T-helper 17 cell (primary cell): ENCODE measurements around the gene NHSL2. TPM values are rescaled to one million over a fixed set of nuclear protein-coding genes. Genes with fewer than 3 reads are reported as not detected.
"Not testable (repeated sequence)": the region's sequence is repeated elsewhere in the genome, so short reads cannot be mapped to it uniquely, and the experiment has no call there.

ENCODE experiments used
- ATAC-seq: fragments of 150-1000 bp; cut with Tn5 transposase; 2 replicates; pipeline ENCODE4 v1.10.0; 2021; ENCODE audit warnings: mild to moderate bottlenecking, moderate library complexity
- DNase-seq, 3 donors: peaks; one replicate each; pipeline versions ENCODE4 v3.0.0 to v3.0.0-alpha.2; 2020 to 2021
- H3K9me3 ChIP-seq: one replicate; pipeline ENCODE4 v1.7.0; 2013; ENCODE audit warnings: low read length, mild to moderate bottlenecking; ENCODE audit not compliant: control insufficient read depth, poor library complexity, severe bottlenecking
- H3K27ac Mint-ChIP-seq: one replicate; pipeline ENCODE4 v1.8.0; 2022; ENCODE audit warnings: mild to moderate bottlenecking, moderate library complexity, mixed read lengths
- H3K27me3 Mint-ChIP-seq: one replicate; pipeline ENCODE4 v1.8.0; 2022; ENCODE audit warnings: mixed read lengths
- H3K36me3 Mint-ChIP-seq: one replicate; pipeline ENCODE4 v1.8.0; 2022; ENCODE audit warnings: low read depth, mixed read lengths
- H3K4me1 Mint-ChIP-seq: one replicate; pipeline ENCODE4 v1.8.0; 2022; ENCODE audit warnings: mild to moderate bottlenecking, mixed read lengths
- H3K4me3 Mint-ChIP-seq: one replicate; pipeline ENCODE4 v1.8.0; 2022; ENCODE audit warnings: mild to moderate bottlenecking, moderate library complexity, mixed read lengths
- total RNA-seq, 4 donors: library from RNA in 2 of 4; stranded (reverse) in 2 of 4; gene quantifications; one replicate each; pipeline ENCODE4 v1.2.3 and lab custom pipeline; 2022 to 2026

NHSL2 gene
- total RNA-seq, 2 donors from 2014 or later, result 10.0 to 20.3 TPM

DNA sequence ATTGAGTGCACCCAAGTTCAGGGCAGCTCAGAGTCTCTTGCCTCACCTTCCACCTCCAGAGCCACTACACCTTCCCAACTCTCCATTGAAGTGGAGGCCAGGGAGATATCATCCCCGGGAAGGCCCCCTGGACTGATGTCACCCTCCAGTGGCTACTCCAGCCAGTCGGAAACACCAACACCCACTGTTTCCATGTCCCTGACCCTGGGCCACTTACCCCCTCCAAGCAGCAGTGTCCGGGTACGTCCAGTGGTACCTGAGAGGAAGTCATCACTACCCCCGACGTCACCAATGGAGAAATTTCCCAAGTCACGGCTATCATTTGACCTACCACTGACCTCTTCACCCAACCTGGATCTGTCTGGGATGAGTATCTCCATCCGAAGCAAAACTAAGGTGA lies 228.9 kb downstream of the NHSL2 start:
- Mint-ChIP-seq H3K4me3 (no peak overlapping the region), H3K4me1 (peaks cover 17% of the 10 kb centered on the region), H3K36me3 (no peaks in the 10 kb centered on the region), H3K27ac (no peak overlapping the region), H3K27me3 (no peaks in the 10 kb centered on the region)
- ATAC-seq, result no peak
- no peaks in the 10 kb centered on the region for H3K9me3 ChIP-seq
- no peak for DNase-seq

DNA sequence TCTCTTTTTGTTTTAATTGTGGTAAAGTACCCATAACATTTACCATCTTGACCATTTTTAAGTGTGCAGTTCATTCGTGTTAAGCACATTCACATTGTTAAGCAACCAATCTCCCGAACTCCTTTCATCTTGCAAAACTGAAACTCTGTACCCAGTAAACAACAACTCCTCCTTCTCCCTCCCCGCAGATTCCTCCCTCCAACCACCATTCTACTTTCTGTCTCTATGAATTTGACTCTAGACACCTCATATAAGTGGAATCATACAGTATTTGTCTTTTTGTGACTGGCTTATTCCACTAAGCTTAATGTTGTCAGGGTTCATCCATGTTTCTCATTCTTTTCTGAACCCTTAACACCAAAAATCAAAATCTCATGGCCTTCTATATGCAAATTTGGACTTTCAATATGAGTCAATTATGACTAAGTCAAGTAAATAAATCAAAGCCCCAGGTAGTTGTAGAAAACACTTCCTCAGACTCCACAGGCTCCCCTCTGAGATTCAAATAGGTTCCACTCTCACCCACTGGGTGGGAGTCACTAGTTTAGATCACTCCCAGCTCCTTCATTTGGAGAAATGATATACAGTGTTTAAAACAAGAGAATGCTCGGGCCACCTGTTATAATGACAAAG lies 230.8 kb downstream of the NHSL2 start:
- DNase-seq (no peak), ATAC-seq (peak; percentile 66)
- Mint-ChIP-seq H3K27me3 (no peaks in the 10 kb centered on the region), H3K4me1 (peaks cover 15% of the 10 kb centered on the region), H3K4me3 (peak overlapping the region; percentile 56), H3K36me3 (no peaks in the 10 kb centered on the region), H3K27ac (peak overlapping the region; percentile 53)
- no peaks in the 10 kb centered on the region for H3K9me3 ChIP-seq

DNA sequence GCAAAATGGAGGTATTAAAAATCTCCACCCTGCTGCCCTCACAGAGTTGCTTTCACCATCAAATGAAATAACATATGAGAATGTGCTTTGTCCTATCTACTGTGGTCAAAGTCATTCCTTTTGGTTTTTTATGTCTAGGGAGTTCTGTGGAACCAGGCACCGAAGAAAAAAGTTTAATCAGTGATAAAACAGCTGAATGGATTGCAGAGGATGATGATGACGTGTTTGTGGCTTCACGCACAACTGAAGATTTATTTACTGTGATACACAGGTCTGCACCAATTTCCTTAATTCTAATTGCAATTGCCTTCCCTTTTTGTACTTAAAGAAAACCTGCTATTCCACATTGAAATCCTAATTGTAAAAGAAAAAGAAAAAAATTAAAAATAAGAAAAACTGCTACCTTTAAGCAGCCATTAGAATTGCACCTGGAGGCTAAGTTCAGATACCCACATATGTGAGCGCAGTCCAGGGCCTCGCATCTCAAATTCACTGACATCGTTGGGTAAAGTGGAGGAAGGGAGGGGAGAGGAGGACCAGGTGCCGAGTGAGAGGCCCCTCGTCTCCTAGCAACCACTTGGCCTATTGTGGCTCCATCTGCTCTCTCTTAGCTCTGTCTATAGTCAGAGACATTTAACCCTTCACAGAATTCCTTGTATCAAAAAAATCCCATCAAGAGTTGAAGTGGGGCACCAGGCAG lies 231.6 kb downstream of the NHSL2 start:
- Mint-ChIP-seq H3K4me1 (peaks cover 15% of the 10 kb centered on the region), H3K4me3 (no peak overlapping the region), H3K36me3 (no peaks in the 10 kb centered on the region), H3K27ac (peak overlapping the region; percentile 59), H3K27me3 (no peaks in the 10 kb centered on the region)
- H3K9me3 ChIP-seq, result no peaks in the 10 kb centered on the region
- DNase-seq, result no peak
- no peak for ATAC-seq

- Mint-ChIP-seq H3K27ac (peak overlapping the region; percentile 59), H3K4me3 (no peak overlapping the region), H3K36me3 (no peaks in the 10 kb centered on the region), H3K4me1 (peaks cover 15% of the 10 kb centered on the region), H3K27me3 (no peaks in the 10 kb centered on the region)
- H3K9me3 ChIP-seq, result no peaks in the 10 kb centered on the region
- ATAC-seq (no peak), DNase-seq (no peak)
These were observed 232.4 kb downstream of the NHSL2 start for GRCh38 chrX:72142794-72143608.

- H3K27ac Mint-ChIP-seq, result no peak overlapping the region
- no peaks in the 10 kb centered on the region for H3K36me3 Mint-ChIP-seq
- no peaks in the 10 kb centered on the region for H3K27me3 Mint-ChIP-seq
- H3K9me3 ChIP-seq, result no peaks in the 10 kb centered on the region
- ATAC-seq, result no peak
- no peak overlapping the region for H3K4me3 Mint-ChIP-seq
- H3K4me1 Mint-ChIP-seq, result peaks cover 16% of the 10 kb centered on the region
- no peak for DNase-seq
These were observed 232.9 kb downstream of the NHSL2 start for GRCh38 chrX:72143609-72143907.

DNA sequence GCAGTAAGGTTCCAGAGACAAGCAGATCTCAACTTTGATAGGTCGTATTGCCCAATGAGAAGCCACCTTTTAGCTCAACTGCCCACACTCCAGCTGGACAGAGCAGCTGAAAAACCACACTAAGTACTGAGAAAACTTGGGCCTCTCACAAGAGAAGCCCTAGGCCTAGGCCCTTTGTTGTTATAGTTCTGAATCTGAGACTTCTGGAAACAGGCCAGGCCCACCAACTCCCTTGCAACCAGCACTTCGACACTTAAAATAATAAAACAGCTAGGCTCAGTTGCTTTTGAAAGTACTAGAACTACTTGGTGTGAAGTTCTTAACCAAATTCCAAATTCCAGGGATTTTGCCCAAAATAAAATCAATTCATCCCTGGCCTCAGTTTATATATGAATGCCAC lies 234.5 kb downstream of the NHSL2 start:
- no peaks in the 10 kb centered on the region for H3K36me3 Mint-ChIP-seq
- no peak for DNase-seq
- peaks cover 17% of the 10 kb centered on the region for H3K4me1 Mint-ChIP-seq
- H3K4me3 Mint-ChIP-seq, result no peak overlapping the region
- no peak overlapping the region for H3K27ac Mint-ChIP-seq
- ATAC-seq, result no peak
- H3K9me3 ChIP-seq, result no peaks in the 10 kb centered on the region
- H3K27me3 Mint-ChIP-seq, result no peaks in the 10 kb centered on the region

- no peaks in the 10 kb centered on the region for H3K27me3 Mint-ChIP-seq
- no peak for DNase-seq
- no peak overlapping the region for H3K4me3 Mint-ChIP-seq
- H3K27ac Mint-ChIP-seq, result no peak overlapping the region
- no peaks in the 10 kb centered on the region for H3K9me3 ChIP-seq
- ATAC-seq, result no peak
- peaks cover 13% of the 10 kb centered on the region for H3K4me1 Mint-ChIP-seq
- H3K36me3 Mint-ChIP-seq, result no peaks in the 10 kb centered on the region
These were observed 235.9 kb downstream of the NHSL2 start for GRCh38 chrX:72146527-72146926.

GRCh38 chrX:72158773-72159172 lies 248.1 kb downstream of the NHSL2 start:
- ATAC-seq (no peak), DNase-seq (no peak)
- no peaks in the 10 kb centered on the region for H3K9me3 ChIP-seq
- Mint-ChIP-seq H3K36me3 (peaks cover 2% of the 10 kb centered on the region), H3K4me3 (no peak overlapping the region), H3K27ac (no peak overlapping the region), H3K27me3 (no peaks in the 10 kb centered on the region), H3K4me1 (no peaks in the 10 kb centered on the region)

DNA sequence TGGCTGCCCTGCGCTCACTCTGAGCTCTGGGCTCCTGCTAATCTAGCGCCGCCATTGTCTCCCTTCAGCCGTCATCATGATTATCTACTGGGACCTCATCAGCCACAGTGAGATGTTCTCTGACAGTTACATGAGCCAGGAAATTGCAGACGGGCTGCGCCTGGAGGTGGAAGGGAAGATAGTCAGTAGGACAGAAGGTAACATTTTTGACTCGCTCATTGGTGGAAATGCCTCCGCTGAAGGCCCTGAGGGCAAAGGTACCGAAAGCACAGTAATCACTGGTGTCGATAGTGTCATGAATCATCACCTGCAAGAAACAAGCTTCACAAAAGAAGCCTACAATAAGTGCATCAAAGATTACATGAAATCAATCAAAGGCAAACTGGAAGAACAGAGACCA lies 249.1 kb downstream of the NHSL2 start:
- H3K27me3 Mint-ChIP-seq, result no peaks in the 10 kb centered on the region
- H3K9me3 ChIP-seq, result no peaks in the 10 kb centered on the region
- H3K36me3 Mint-ChIP-seq, result peaks cover 2% of the 10 kb centered on the region
- H3K27ac Mint-ChIP-seq, result no peak overlapping the region
- ATAC-seq (no peak), DNase-seq (no peak)
- no peaks in the 10 kb centered on the region for H3K4me1 Mint-ChIP-seq
- no peak overlapping the region for H3K4me3 Mint-ChIP-seq

DNA sequence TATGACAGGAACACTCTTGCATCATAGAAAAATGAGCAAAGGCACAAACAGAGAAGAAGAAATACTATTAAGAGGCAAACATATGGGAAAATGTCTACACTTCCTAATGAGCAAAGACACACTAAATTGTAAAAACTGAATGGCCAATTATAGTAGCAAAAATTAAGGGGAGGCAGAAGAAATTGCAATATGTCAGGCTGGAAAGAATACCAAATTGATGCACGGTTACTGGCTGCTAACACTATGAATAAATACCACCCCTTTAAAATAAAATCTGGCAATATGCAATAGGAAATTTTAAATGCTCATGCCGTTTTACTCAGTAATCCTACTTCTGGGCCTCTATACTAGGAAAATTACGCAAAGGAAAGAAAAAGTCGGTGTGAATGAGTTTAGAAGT lies 254.9 kb downstream of the NHSL2 start:
- ATAC-seq (no peak), DNase-seq (no peak)
- H3K27ac Mint-ChIP-seq, result no peak overlapping the region
- no peaks in the 10 kb centered on the region for H3K27me3 Mint-ChIP-seq
- peaks cover 3% of the 10 kb centered on the region for H3K4me1 Mint-ChIP-seq
- H3K9me3 ChIP-seq, result no peaks in the 10 kb centered on the region
- H3K4me3 Mint-ChIP-seq, result no peak overlapping the region
- no peaks in the 10 kb centered on the region for H3K36me3 Mint-ChIP-seq

DNA sequence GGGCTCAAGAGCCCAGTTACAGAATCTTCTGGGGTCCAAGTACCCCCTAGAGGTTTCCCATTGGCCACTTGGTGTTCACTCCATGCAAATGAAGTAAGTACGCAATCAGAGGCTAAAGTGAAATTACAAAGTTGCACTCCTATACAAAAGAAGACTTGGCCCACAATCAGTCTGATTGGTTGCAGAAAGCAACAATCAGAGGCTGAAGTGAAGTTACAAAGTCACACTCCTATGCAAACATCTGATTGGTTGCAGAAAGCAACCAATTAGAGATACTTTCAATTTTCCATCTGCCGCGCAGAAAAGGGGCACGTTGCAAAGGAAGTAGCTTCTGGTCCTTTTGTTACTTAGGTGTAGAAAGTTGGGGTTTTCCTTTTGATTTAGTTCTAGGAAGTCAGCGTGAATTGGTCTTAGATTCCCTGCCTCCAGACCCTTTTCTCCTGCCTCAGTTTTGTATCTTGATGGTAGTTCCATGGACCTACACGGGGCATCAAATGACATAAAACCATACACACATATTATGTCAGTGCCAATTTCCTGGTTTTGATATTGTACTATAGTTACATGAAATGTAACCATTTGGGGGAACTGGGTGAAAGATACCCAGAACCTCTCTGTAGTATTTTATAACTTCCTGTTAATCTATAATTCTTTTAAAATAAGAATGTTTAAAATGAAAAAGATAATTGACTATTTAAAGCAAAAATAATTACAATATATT lies 258.5 kb downstream of the NHSL2 start:
- H3K9me3 ChIP-seq, result no peaks in the 10 kb centered on the region
- Mint-ChIP-seq H3K27me3 (no peaks in the 10 kb centered on the region), H3K27ac (peak overlapping the region; percentile 80), H3K36me3 (no peaks in the 10 kb centered on the region), H3K4me1 (peaks cover 3% of the 10 kb centered on the region), H3K4me3 (peak overlapping the region; percentile 77)
- ATAC-seq (peak; percentile 95), DNase-seq (peak in 2 of 3 donors; percentile 12 to 15)

GRCh38 chrX:72176289-72176688 lies 265.6 kb downstream of the NHSL2 start:
- not testable (repeated sequence) for H3K9me3 ChIP-seq, H3K27me3 Mint-ChIP-seq, H3K4me1 Mint-ChIP-seq, H3K4me3 Mint-ChIP-seq, DNase-seq, H3K36me3 Mint-ChIP-seq, ATAC-seq, H3K27ac Mint-ChIP-seq

DNA sequence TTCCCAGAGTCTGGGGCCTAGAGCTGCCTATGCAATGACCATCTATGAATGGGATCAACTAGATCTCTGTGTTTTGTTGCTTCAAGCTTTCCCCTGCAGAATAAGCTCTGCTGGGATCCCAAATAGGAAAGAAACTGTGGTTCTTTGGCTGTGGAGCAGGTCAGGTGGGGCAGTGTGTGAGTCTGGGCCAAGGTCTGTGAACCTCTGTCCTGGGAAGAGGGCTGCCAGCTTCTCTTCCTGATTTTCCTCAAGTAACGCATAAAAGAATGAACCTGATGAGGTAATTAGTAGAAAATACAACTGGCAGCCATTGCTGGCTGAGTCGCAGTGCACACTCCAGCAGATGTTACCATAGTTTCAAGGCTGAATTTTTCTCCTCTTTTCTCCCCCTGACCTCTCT lies 266.3 kb downstream of the NHSL2 start:
- Mint-ChIP-seq H3K4me3 (no peak overlapping the region), H3K36me3 (no peaks in the 10 kb centered on the region), H3K4me1 (no peaks in the 10 kb centered on the region), H3K27ac (no peak overlapping the region), H3K27me3 (no peaks in the 10 kb centered on the region)
- ATAC-seq (no peak), DNase-seq (no peak)
- H3K9me3 ChIP-seq, result no peaks in the 10 kb centered on the region
